ENCODE results near the gene ANKDD1A.

The ANKDD1A gene

GRCh38 chr15:64949383-64950186 lies 37.9 kb downstream of the ANKDD1A start:
- TF ChIP-seq SIN3A (IDR thresholded peaks at IDR 0.05; ENCODE audit: borderline replicate concordance, insufficient read depth, low read length) (no peak), REST (IDR thresholded peaks at IDR 0.05; ENCODE audit: insufficient read depth in 1 of 2, low read depth in 2 of 2, low read length in 2 of 2) (no peak), FOXP2 (optimal IDR thresholded peaks at IDR 0.05; ENCODE audit: borderline replicate concordance, extremely low read depth, extremely low read length, insufficient read depth) (no peak), POLR2AphosphoS5 (IDR thresholded peaks at IDR 0.05; ENCODE audit: low read depth, low read length) (no peak), TAF1 (IDR thresholded peaks at IDR 0.05; ENCODE audit: borderline replicate concordance, insufficient read depth, low read length) (no peak)

GRCh38 chr15:64950888-64951287 lies 39.2 kb downstream of the ANKDD1A start:
- TF ChIP-seq REST (IDR thresholded peaks at IDR 0.05; ENCODE audit: insufficient read depth in 1 of 2, low read depth in 2 of 2, low read length in 2 of 2) (no peak), TAF1 (IDR thresholded peaks at IDR 0.05; ENCODE audit: borderline replicate concordance, insufficient read depth, low read length) (no peak), SIN3A (IDR thresholded peaks at IDR 0.05; ENCODE audit: borderline replicate concordance, insufficient read depth, low read length) (no peak), FOXP2 (optimal IDR thresholded peaks at IDR 0.05; ENCODE audit: borderline replicate concordance, extremely low read depth, extremely low read length, insufficient read depth) (no peak), POLR2AphosphoS5 (IDR thresholded peaks at IDR 0.05; ENCODE audit: low read depth, low read length) (no peak)

GRCh38 chr15:64951777-64952418 lies 40.2 kb downstream of the ANKDD1A start:
- TF ChIP-seq POLR2AphosphoS5 (IDR thresholded peaks at IDR 0.05; ENCODE audit: low read depth, low read length) (no peak), TAF1 (IDR thresholded peaks at IDR 0.05; ENCODE audit: borderline replicate concordance, insufficient read depth, low read length) (no peak), FOXP2 (optimal IDR thresholded peaks at IDR 0.05; ENCODE audit: borderline replicate concordance, extremely low read depth, extremely low read length, insufficient read depth) (no peak), REST (IDR thresholded peaks at IDR 0.05; ENCODE audit: insufficient read depth in 1 of 2, low read depth in 2 of 2, low read length in 2 of 2) (no peak), SIN3A (IDR thresholded peaks at IDR 0.05; ENCODE audit: borderline replicate concordance, insufficient read depth, low read length) (no peak)

GRCh38 chr15:64954395-64954794 lies 42.7 kb downstream of the ANKDD1A start:
- no peak for TF ChIP-seq REST (IDR thresholded peaks at IDR 0.05; ENCODE audit: insufficient read depth in 1 of 2, low read depth in 2 of 2, low read length in 2 of 2)

All from PFSK-1 (cell line).